GM13976 (cell line): Measurements from ENCODE around the gene PHEX.

Experiments used
- DNase-seq: peaks from one replicate; pipeline ENCODE4 v3.0.0; 2012; ENCODE audit warnings: low spot score
- in situ Hi-C: fragments of 300-500 bp; cut with MboI; formaldehyde crosslinking; loops from one replicate; pipeline ENCODE4 v1.12.0; 2022; ENCODE audit warnings: low sequenced_read_pairs, mixed read lengths, inconsistent platforms; ENCODE audit not compliant: unreplicated experiment
- TF ChIP-seq, protein P1 (sequence below): IDR thresholded peaks from 2 replicates; pipeline ENCODE4 v1.5.1; 2012; ENCODE audit warnings: borderline replicate concordance, mild to moderate bottlenecking; ENCODE audit not compliant: insufficient read depth; ENCODE audit errors: extremely low read depth, missing control alignments, control extremely low read depth

Gene PHEX

DNA sequence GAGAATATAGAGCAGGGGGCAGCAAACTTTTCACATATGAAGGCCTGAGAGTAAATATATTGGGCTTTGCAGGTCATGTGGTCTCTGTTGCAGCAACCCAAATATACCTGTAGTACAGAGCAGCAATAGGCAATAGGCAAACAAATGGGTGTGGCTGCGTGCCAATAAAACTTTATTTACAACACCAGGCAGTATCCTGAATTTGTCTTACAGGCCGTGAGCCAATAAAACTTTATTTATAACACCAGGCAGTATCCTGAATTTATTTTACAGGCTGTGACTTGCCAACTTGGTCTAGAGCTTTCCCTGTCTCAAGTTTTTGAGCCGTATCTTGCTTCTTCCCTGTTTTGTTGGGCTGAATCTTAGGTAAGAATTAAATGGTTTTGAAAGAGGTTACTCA, 118.2 kb downstream of the PHEX start:
- in situ Hi-C loops: no loop called here
- no peak for DNase-seq
- TF ChIP-seq, protein P1, sequence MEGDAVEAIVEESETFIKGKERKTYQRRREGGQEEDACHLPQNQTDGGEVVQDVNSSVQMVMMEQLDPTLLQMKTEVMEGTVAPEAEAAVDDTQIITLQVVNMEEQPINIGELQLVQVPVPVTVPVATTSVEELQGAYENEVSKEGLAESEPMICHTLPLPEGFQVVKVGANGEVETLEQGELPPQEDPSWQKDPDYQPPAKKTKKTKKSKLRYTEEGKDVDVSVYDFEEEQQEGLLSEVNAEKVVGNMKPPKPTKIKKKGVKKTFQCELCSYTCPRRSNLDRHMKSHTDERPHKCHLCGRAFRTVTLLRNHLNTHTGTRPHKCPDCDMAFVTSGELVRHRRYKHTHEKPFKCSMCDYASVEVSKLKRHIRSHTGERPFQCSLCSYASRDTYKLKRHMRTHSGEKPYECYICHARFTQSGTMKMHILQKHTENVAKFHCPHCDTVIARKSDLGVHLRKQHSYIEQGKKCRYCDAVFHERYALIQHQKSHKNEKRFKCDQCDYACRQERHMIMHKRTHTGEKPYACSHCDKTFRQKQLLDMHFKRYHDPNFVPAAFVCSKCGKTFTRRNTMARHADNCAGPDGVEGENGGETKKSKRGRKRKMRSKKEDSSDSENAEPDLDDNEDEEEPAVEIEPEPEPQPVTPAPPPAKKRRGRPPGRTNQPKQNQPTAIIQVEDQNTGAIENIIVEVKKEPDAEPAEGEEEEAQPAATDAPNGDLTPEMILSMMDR: no peak

DNA sequence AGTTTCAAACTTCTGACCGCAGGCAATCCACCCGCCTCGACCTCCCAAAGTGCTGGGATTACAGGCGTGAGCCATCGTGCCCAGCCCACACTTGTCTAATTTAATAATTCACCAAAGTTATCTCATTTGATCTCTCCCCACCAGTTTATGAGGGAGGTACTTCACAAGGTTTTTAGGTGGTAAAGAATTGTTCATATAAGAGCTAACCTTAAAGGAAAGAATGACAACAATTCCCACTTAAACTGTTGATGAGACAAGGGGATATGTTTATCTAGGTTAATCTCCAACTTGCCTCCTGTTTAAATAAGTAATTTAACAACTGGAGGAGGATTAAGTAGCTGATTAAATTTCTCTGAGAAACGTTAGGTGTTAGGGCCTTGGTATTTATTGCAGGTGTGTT, 123.0 kb downstream of the PHEX start:
- TF ChIP-seq, protein P1: no peak
- no peak for DNase-seq

DNA sequence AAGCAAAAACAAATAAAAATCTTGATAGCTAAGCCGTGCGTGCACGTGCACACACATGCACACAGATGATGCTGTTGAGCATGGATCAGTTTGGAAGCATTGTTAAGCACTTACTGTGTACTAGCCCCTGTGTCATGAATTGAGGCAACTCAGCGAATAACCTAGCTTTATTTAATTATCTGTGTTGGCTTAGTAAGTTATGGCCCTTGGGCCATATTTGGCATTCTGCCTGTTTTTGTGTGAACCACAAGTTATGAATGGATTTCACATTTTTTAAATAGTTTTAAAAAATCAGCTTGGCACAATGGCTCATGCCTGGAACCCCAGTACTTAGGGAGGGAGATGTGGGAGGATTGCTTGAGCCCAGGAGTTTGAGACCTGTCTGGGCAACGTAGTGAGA, 126.9 kb downstream of the PHEX start:
- DNase-seq: no peak
- in situ Hi-C loops: no loop called here
- TF ChIP-seq, protein P1: no peak

More for the DNA sequence above, 123.0 kb downstream of the PHEX start:
- in situ Hi-C loops: no loop called here

DNA sequence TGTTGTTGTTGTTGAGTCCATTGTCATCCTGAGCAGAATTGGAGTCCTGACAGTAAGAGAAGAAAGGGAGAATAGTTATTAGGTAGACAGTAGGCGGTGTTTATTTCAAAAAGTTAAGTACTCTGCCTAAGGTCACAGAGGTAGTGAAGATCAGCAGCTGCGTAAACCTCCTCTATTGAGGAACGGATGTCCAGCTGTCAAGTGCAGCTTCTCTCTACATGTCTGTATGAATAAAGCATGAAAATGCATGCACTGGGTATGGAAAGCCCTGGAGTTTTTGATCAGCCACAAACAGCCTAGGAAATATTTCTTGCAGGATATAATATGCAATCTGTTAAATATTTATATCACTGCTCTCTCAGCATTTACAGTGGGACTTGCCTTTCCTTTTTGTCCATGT, 131.2 kb downstream of the PHEX start:
- in situ Hi-C loops: no loop called here
- TF ChIP-seq, protein P1: no peak
- DNase-seq: no peak

DNA sequence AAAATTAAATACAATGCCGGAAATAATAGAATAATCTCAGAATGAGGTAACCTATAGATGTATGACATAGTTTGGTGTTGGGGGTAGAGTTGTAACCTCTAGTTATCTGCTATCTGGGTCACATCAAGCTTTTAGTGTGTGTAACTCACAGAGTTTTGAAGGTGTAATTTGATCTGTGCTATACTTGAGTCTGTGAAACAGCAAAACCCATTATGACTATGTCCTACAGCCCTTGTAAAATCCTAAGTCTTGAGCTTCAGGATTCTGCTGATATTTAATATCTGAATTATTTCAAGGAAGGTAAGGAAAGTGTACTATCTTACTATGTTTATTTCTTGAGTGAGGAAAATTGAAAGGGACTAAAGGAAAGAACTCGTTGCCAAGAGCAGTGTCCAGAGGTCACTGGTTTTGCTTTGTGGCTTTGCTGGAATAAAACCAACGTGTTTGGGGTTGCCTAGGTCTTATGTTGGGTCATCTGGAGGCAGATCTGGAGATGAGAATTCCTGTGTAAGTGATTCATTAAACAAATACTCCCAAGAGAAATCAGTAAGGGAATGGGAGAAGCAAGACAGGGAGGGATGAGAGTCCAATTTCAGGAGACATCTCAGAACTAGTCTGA, 132.8 kb downstream of the PHEX start:
- TF ChIP-seq, protein P1: no peak
- DNase-seq: no peak
- in situ Hi-C loops: no loop called here

DNA sequence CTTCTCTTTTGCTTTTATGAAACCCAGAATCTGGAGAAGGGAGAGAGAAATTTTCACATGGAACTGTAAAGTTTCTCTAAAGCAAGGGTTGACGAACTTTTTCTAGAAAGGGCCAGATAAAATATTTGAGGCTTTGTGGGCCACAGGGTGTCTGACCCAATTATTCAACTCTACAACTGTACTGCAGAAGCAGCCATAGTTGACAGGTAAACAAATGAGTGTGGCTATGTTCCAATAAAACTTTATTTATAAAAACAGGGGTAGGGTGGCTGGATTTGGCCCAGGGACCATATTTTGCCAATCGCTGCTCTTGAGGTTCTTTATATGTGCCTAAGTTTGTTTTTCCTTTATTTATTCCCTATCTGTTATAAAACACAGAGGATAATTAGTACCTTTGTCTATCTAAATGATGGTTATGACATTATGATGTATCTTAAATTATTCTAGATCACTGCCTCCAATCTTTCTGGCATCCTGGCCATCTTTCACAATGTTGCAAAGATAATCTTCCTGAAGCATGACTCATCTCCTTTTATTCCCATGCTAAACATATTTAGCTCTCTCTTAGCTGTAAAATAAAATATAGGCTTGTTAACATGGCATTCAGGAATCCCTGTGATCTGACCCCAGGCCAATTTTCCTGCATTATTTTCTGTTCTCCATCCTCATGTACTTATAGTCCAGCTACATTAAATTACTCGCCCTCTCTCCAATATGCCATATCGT, 133.8 kb downstream of the PHEX start:
- TF ChIP-seq, protein P1: no peak
- in situ Hi-C loops: no loop called here
- DNase-seq: no peak
